ENCODE results near the gene TERT.

TERT gene

DNA sequence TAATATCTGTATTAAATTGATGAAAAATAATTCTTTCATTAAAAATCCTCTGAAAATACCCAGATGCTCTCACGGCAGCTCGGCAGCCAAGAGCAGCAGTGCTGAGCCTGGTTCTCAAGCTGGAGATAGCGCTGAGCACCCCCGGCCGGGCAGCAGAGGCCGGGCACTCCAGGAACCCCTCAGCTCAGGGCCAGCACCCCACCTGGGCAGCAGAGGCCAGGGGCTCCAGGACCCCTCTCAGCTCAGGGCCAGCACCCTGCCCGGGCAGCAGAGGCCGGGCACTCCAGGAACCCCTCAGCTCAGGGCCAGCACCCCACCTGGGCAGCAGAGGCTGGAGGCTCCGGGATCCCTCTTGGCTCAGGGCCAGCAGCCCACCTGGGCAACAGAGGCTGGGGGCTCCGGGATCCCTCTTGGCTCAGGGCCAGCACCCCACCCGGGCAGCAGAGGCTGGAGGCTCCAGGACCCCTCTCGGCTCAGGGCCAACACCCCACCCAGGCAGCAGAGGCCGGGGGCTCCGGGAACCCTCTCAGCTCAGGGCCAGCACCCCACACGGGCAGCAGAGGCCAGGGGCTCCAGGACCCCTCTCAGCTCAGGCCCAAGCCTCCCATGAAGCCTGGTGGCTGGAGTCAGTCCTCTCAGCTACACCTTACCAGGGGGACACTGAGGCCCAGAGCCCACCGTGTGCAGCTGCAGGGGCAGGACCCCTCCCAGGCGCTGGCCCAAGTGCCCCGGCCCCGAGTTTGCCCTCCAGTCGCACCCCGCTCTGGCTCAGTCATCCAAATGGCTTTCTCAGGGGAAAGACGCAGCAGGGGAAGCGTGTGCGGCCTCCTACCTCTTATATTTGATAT is 28.3 kb upstream of the TERT start:
- Histone ChIP-seq H3K56ac (ENCODE audit: low read length) (no peak overlapping the region), H2AK5ac (ENCODE audit: low read length) (no peak overlapping the region), H3K79me2 (ENCODE audit: control insufficient read depth, insufficient read depth, low read length) (no peaks in the 10 kb centered on the region), H4K5ac (ENCODE audit: low read length) (no peak overlapping the region), H3K18ac (ENCODE audit: low read length) (no peak overlapping the region), H3K9ac (ENCODE audit: low read length) (no peak overlapping the region), H2BK120ac (ENCODE audit: low read depth, low read length) (no peak overlapping the region), H2BK15ac (replicated peaks; ENCODE audit: low read depth) (no peak overlapping the region), H3K27me3 (ENCODE audit: insufficient read depth, low read length, poor library complexity) (no peaks in the 10 kb centered on the region), H3K4me2 (ENCODE audit: low read length) (no peak overlapping the region), H2BK5ac (ENCODE audit: low read length) (no peak overlapping the region), H3K4me3 (ENCODE audit: low read length) (no peak overlapping the region), H4K8ac (ENCODE audit: low read depth, low read length) (no peak overlapping the region), H3K4ac (ENCODE audit: low read depth, low read length) (no peak overlapping the region), H3K23ac (ENCODE audit: low read length) (no peak overlapping the region), H3K4me1 (ENCODE audit: control insufficient read depth, low read depth, low read length) (no peaks in the 10 kb centered on the region), H3K36me3 (ENCODE audit: control insufficient read depth, insufficient read depth, low read length) (peaks cover 15% of the 10 kb centered on the region), H3K79me1 (ENCODE audit: low read length) (no peaks in the 10 kb centered on the region), H3K27ac (ENCODE audit: low read depth, low read length) (no peak overlapping the region)
- no CpG with 5 or more reads among the region's 24 CpGs for WGBS (ENCODE audit: extremely low coverage, insufficient coverage, low lambda C conversion rate)
- DNase-seq = no peak

DNA sequence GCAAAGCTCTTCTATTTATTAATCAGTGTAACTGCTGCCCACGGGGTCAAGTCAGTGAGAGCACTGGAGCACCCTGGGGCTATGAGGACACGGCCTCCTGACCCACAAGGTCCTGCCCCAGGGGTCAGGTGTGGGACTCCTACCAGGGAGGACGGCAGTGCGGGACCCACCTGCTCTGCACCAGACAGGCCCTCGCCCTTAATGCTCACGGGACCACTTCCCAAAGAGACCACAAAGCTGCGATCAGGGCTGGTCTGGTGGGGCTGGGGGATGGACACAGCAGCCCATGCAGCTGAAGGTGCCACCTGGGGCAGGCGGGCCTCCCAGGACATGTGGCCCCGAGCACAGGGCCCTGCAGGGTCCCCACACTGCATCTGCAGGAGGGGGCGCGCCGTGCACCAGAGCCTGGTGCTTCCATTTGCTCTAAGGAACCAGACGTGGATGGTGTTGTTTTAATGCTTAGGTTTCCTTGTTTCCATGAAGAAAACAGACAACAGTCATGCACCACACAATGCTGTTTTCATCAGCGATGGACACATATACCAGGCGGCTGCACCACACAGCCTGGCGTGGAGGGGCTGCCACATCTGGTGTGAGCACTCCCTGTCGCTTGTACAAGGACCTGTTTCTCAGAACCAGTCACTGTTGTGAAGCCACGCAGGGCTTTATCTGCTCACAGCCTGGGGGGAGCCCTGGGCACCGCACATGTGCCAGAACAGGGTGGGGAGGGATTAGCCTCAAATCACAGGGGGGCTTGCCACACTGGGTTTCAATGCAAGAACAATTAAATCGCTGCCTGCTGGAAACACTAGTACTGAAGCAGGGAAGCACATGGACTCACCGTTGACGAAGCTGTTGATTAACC is 27.4 kb upstream of the TERT start:
- no peak overlapping the region for H3K23ac ChIP-seq (ENCODE audit: low read length)
- H3K36me3 ChIP-seq (ENCODE audit: control insufficient read depth, insufficient read depth, low read length) = peaks cover 18% of the 10 kb centered on the region
- WGBS (ENCODE audit: extremely low coverage, insufficient coverage, low lambda C conversion rate) = no CpG with 5 or more reads among the region's 22 CpGs

DNA sequence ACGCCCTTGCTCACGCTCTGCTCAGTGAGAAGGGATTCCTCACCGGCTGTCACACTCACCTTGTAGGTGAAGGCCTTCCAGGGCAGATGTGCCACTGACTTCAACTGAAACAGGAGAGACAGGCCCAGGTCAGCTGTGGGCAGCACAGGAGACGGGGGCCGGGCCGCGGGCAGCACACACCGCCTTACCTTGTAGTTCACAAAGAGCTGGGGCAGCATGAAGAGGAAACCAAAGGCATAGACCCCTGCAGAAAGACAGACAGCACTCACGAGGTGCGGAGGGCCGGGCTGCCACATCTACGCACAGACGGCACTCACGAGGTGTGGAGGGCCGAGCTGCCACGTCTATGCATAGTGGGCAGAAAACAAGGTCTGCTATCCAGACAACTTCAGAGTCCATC is 26.7 kb upstream of the TERT start:
- no peak overlapping the region for H3K4me2 ChIP-seq (ENCODE audit: low read length)
- H2BK15ac ChIP-seq (replicated peaks; ENCODE audit: low read depth) = no peak overlapping the region
- peaks cover 18% of the 10 kb centered on the region for H3K36me3 ChIP-seq (ENCODE audit: control insufficient read depth, insufficient read depth, low read length)
- H3K23ac ChIP-seq (ENCODE audit: low read length) = no peak overlapping the region
- no peak overlapping the region for H3K18ac ChIP-seq (ENCODE audit: low read length)
- no peak overlapping the region for H3K9ac ChIP-seq (ENCODE audit: low read length)
- H3K27me3 ChIP-seq (ENCODE audit: insufficient read depth, low read length, poor library complexity) = no peaks in the 10 kb centered on the region
- DNase-seq = no peak
- H3K4ac ChIP-seq (ENCODE audit: low read depth, low read length) = no peak overlapping the region
- no peak overlapping the region for H4K8ac ChIP-seq (ENCODE audit: low read depth, low read length)
- no peak overlapping the region for H2BK120ac ChIP-seq (ENCODE audit: low read depth, low read length)
- no peak overlapping the region for H3K4me3 ChIP-seq (ENCODE audit: low read length)
- WGBS (ENCODE audit: extremely low coverage, insufficient coverage, low lambda C conversion rate) = no CpG with 5 or more reads among the region's 16 CpGs
- H2AK5ac ChIP-seq (ENCODE audit: low read length) = no peak overlapping the region
- H3K79me2 ChIP-seq (ENCODE audit: control insufficient read depth, insufficient read depth, low read length) = no peaks in the 10 kb centered on the region
- H3K79me1 ChIP-seq (ENCODE audit: low read length) = no peaks in the 10 kb centered on the region
- H3K56ac ChIP-seq (ENCODE audit: low read length) = no peak overlapping the region
- no peak overlapping the region for H4K5ac ChIP-seq (ENCODE audit: low read length)
- no peak overlapping the region for H2BK5ac ChIP-seq (ENCODE audit: low read length)
- no peaks in the 10 kb centered on the region for H3K4me1 ChIP-seq (ENCODE audit: control insufficient read depth, low read depth, low read length)
- H3K27ac ChIP-seq (ENCODE audit: low read depth, low read length) = no peak overlapping the region

More for the DNA sequence above, 27.4 kb upstream of the TERT start:
- no peak overlapping the region for H3K9ac ChIP-seq (ENCODE audit: low read length)
- no peak overlapping the region for H3K4ac ChIP-seq (ENCODE audit: low read depth, low read length)
- no peak overlapping the region for H3K4me3 ChIP-seq (ENCODE audit: low read length)
- H3K56ac ChIP-seq (ENCODE audit: low read length) = no peak overlapping the region
- no peak overlapping the region for H2BK120ac ChIP-seq (ENCODE audit: low read depth, low read length)
- DNase-seq = no peak
- H4K5ac ChIP-seq (ENCODE audit: low read length) = no peak overlapping the region
- H3K27me3 ChIP-seq (ENCODE audit: insufficient read depth, low read length, poor library complexity) = no peaks in the 10 kb centered on the region
- H3K4me2 ChIP-seq (ENCODE audit: low read length) = no peak overlapping the region
- H3K27ac ChIP-seq (ENCODE audit: low read depth, low read length) = no peak overlapping the region
- H4K8ac ChIP-seq (ENCODE audit: low read depth, low read length) = no peak overlapping the region
- no peak overlapping the region for H3K18ac ChIP-seq (ENCODE audit: low read length)
- no peaks in the 10 kb centered on the region for H3K79me1 ChIP-seq (ENCODE audit: low read length)
- H3K4me1 ChIP-seq (ENCODE audit: control insufficient read depth, low read depth, low read length) = no peaks in the 10 kb centered on the region
- no peak overlapping the region for H2AK5ac ChIP-seq (ENCODE audit: low read length)
- H2BK15ac ChIP-seq (replicated peaks; ENCODE audit: low read depth) = no peak overlapping the region
- no peak overlapping the region for H2BK5ac ChIP-seq (ENCODE audit: low read length)
- H3K79me2 ChIP-seq (ENCODE audit: control insufficient read depth, insufficient read depth, low read length) = no peaks in the 10 kb centered on the region

DNA sequence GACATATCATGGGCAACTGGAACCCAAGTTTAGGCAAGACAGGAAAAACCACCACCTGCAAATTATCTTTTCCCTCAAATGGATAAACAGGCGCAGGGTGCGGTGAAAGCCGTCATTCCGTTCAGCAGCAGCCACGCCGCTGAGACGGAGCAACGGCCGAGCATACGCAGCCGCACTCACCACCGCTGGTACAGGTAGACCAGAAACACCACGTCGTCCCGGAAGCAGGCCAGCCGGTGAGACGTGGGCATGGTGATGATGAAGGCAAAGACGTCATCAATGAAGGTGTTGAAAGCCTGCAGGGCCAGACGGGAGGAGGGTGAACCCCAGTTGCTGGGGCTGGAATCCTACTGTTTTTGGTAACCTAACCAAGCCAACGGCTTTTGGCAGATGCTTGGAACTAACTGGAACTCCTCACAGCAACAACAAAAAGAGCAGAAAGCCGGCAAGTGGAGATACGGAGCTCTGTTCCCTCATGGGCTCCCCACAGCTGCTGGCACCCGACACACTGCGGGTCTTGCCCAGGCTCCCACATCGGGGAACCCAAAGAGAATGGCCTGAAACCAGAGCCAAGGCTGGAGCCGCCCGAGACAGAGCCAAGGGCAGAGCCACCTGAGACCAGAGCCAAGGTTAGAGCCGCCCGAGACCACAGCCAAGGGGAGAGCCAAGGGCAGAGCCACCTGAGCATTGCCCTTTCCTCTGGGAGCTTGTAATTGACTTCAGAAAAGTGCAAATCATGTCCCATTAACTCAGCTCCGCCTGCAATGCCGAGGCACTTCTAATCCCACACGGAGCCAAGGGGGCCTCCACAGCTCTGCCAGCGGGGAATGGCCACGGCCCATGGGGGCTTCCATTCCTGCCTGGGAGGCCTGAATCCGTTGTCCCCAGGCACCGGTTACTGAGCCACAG is 25.8 kb upstream of the TERT start:
- WGBS (ENCODE audit: extremely low coverage, insufficient coverage, low lambda C conversion rate) = no CpG with 5 or more reads among the region's 36 CpGs
- no peak overlapping the region for H4K8ac ChIP-seq (ENCODE audit: low read depth, low read length)
- no peak for DNase-seq
- H2BK120ac ChIP-seq (ENCODE audit: low read depth, low read length) = no peak overlapping the region
- no peak overlapping the region for H3K4me2 ChIP-seq (ENCODE audit: low read length)
- no peak overlapping the region for H3K4ac ChIP-seq (ENCODE audit: low read depth, low read length)
- H3K79me2 ChIP-seq (ENCODE audit: control insufficient read depth, insufficient read depth, low read length) = no peaks in the 10 kb centered on the region
- no peak overlapping the region for H2BK5ac ChIP-seq (ENCODE audit: low read length)
- no peak overlapping the region for H2BK15ac ChIP-seq (replicated peaks; ENCODE audit: low read depth)
- H3K27me3 ChIP-seq (ENCODE audit: insufficient read depth, low read length, poor library complexity) = no peaks in the 10 kb centered on the region
- H3K23ac ChIP-seq (ENCODE audit: low read length) = no peak overlapping the region
- H3K36me3 ChIP-seq (ENCODE audit: control insufficient read depth, insufficient read depth, low read length) = peaks cover 18% of the 10 kb centered on the region
- no peaks in the 10 kb centered on the region for H3K4me1 ChIP-seq (ENCODE audit: control insufficient read depth, low read depth, low read length)
- H2AK5ac ChIP-seq (ENCODE audit: low read length) = no peak overlapping the region
- H3K56ac ChIP-seq (ENCODE audit: low read length) = no peak overlapping the region
- no peak overlapping the region for H3K4me3 ChIP-seq (ENCODE audit: low read length)
- H3K27ac ChIP-seq (ENCODE audit: low read depth, low read length) = no peak overlapping the region
- no peak overlapping the region for H3K18ac ChIP-seq (ENCODE audit: low read length)
- no peak overlapping the region for H4K5ac ChIP-seq (ENCODE audit: low read length)
- no peaks in the 10 kb centered on the region for H3K79me1 ChIP-seq (ENCODE audit: low read length)
- no peak overlapping the region for H3K9ac ChIP-seq (ENCODE audit: low read length)

DNA sequence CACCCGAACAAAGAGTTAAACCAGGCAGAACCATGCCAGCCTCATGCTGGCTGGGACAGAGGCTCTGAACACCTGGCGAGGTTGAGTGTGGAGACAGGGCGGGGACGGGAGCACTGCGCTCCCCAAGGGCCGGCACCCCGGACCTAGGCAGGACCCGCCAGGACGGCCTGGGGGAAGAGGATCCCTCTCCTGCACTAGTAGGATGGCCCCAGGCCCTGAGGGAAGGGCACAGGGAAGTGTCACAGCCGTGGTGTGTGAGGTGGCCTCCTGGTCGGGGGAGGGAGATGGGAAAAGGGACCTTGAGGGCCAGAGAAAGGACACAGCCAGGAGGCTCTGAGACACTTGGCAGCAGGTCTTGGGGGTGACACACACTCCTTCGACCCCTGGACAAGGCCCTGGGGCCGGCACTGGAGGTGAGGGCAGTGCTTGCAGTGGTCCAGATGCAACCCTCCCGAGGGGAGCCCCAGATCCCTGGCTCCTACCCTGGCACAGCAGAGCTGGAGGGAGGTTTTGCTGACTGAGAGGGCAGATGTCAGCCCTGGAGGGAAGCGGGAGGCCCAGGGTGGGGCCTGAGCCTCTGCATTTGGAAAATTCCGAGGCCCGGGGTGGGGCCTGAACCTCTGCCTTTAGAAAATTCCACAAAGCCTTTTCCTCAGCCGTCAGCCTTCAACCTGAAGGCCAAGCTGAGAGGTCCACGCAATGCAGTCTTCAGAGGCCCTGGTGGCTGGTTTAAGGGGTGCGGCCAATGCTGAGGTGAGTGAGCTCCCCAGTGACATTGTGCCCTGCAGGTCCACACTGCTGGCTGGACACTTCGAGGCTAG is 24.8 kb upstream of the TERT start:
- H3K56ac ChIP-seq (ENCODE audit: low read length) = no peak overlapping the region
- no peak overlapping the region for H2BK120ac ChIP-seq (ENCODE audit: low read depth, low read length)
- no peak overlapping the region for H2BK15ac ChIP-seq (replicated peaks; ENCODE audit: low read depth)
- H2BK5ac ChIP-seq (ENCODE audit: low read length) = no peak overlapping the region
- H3K27ac ChIP-seq (ENCODE audit: low read depth, low read length) = no peak overlapping the region
- no peak overlapping the region for H3K9ac ChIP-seq (ENCODE audit: low read length)
- H3K4me1 ChIP-seq (ENCODE audit: control insufficient read depth, low read depth, low read length) = no peaks in the 10 kb centered on the region
- no peak overlapping the region for H3K4me2 ChIP-seq (ENCODE audit: low read length)
- H3K18ac ChIP-seq (ENCODE audit: low read length) = no peak overlapping the region
- no peak overlapping the region for H4K8ac ChIP-seq (ENCODE audit: low read depth, low read length)
- H3K4me3 ChIP-seq (ENCODE audit: low read length) = no peak overlapping the region
- no peak overlapping the region for H4K5ac ChIP-seq (ENCODE audit: low read length)
- no peak overlapping the region for H3K23ac ChIP-seq (ENCODE audit: low read length)
- H3K79me1 ChIP-seq (ENCODE audit: low read length) = no peaks in the 10 kb centered on the region
- DNase-seq = no peak
- WGBS (ENCODE audit: extremely low coverage, insufficient coverage, low lambda C conversion rate) = no CpG with 5 or more reads among the region's 21 CpGs
- H2AK5ac ChIP-seq (ENCODE audit: low read length) = no peak overlapping the region
- H3K79me2 ChIP-seq (ENCODE audit: control insufficient read depth, insufficient read depth, low read length) = no peaks in the 10 kb centered on the region
- no peaks in the 10 kb centered on the region for H3K27me3 ChIP-seq (ENCODE audit: insufficient read depth, low read length, poor library complexity)
- H3K4ac ChIP-seq (ENCODE audit: low read depth, low read length) = no peak overlapping the region
- peaks cover 16% of the 10 kb centered on the region for H3K36me3 ChIP-seq (ENCODE audit: control insufficient read depth, insufficient read depth, low read length)

Data from mesendoderm (in vitro differentiated cells).